Stimulated activated CD8-positive, alpha-beta memory T cell treated with anti-CD3 and anti-CD28 coated beads, Interleukin-4, amount 100 ng/mL, for 24 hours (primary cell): ENCODE results near the gene C14orf93.
A peak's percentile ranks its signal among the peaks of the same experiment; 100 is the strongest.
"Not testable (repeated sequence)": the region's sequence is repeated elsewhere in the genome, so short reads cannot be mapped to it uniquely, and the experiment has no call there.

Experiments used
- DNase-seq: peaks from one replicate; pipeline ENCODE4 v3.0.0-alpha.2; 2020; ENCODE audit warnings: low read depth

C14orf93 gene

DNA sequence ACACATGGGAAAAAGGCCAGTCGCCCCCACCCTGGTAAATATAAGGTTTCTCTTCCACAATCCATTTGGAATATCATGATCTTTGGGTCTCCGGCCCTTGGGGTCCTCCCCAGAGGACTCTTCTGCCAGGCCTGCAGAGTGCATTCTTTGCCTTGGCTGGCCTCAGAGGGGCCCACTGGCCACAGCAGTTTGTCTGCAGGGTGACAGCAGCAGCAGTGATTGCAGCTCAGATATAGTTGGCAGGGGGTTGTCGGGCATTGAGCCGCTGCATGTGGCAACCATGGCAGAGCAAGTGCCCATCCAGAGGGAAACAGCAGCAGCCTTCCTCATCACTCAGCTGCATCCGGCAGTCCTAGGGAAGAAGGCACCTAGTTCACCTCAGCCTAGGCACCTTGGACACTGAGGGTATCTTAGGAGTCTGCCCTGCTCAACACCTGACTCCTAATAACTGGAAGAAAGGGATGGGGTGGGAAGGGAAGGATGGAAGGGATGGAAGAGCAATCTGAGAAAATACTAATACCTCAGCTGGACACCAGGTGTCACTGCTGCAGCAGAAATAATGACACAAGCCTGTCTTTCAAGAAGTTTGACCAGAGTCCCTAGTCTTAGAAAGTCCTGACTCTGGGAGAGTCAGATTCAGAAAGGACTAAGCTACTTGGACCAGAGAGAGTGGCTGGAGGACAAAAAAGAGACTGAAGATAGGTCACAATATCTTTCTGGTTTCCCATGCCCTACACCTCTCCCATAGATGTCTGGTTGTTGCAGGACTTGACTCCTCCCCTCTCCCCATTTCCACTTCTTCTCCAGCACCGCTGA lies 36.5 kb downstream of the C14orf93 start:
- peak; percentile 6 for DNase-seq

DNA sequence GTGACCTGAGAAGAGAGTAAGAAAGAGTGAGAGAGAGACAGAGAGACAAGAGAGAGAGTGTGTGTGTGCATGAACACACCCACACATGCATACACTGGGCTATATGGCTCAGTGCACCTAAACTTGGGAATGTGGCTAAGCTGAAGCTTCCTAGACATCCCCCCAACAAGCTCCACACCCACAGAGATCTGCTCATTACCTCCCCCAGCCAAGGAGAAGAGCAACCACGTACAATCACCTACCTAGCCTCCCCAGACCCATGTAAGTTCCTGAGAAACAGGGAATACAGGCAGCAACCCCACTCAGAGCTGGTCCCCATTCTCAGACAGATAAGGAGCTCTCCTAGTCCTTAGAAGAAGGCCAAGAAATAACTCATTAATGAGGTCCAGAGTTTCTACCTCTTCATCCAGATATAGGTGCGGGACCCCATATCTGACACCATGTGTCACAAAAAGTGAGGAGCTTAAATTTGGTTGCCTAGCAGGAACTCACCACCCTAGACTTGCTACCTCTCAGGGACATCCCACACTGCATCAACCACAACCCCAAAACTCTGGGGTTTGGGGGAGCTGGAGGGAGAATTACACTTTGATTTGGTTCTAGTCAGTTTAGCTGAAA lies 37.5 kb downstream of the C14orf93 start:
- no peak for DNase-seq

GRCh38 chr14:22971152-22971551 lies 38.8 kb downstream of the C14orf93 start:
- DNase-seq, result no peak

GRCh38 chr14:22966783-22967269 lies 43.1 kb downstream of the C14orf93 start:
- no peak for DNase-seq

DNA sequence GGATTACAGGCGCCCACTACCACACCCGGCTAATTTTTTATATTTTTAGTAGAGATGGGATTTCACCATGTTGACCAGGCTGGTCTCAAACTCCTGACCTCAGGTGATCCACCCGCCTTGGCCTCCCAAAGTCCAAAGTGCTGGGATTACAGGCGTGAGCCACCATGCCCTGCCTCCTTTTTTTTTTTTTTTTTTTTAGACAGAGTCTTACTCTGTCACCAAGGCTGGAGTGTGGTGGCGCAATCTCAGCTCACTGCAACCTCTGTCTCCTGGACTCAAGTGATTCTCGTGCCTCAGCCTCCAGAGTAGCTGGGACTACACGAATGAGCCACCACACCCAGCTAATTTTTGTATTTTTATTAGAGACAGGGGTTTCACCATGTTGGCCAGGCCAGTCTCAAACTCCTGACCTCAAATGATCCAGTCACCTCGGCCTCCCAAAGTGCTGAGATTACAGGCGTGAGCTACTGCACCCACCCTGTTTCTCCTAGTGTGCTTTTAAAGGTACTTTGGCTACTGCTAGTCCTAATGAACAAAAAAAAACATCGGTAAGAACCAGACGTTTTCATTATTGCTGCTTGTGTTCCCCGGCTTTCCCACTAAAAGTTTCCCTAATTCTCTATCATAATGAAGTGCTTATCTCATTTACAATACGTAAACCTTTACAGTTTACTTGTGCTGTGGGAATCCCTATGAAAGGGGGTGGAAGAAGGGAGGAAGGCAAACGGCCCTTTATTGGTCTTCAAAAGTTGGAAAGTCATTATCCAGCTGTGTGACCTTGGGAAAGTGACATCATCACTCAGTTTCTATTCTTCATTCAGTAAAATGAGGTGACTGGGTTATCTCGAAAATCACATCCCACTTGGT lies 43.8 kb downstream of the C14orf93 start:
- not testable (repeated sequence) for DNase-seq

DNA sequence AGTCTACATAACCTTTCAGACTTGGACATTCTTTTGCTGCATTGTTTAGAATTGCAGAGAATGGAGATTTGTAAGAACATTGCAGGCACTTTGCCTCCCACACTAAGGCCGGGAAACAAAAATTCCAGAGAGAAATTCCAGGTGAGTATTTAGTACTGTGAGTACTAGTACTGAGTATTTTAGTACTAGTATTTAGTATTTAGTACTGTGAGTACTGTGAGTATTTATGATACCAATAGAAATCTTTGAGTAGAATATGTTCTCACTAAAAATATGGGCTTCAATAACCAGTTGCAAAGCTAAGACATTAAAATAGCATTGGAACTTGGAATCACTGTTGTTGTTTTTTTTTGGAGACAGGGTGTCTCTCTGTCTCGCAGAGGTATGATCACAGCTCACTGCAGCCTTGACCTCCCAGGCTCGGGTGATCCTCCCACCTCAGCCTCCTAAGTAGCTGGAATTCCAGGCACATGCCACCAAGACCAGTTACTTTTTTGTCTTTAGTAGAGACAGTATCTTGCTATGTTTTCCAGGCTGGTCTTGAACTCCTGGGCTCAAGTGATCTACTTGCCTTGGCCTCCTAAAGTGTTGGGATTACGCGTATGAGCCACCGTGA lies 47.8 kb downstream of the C14orf93 start:
- DNase-seq, result no peak

DNA sequence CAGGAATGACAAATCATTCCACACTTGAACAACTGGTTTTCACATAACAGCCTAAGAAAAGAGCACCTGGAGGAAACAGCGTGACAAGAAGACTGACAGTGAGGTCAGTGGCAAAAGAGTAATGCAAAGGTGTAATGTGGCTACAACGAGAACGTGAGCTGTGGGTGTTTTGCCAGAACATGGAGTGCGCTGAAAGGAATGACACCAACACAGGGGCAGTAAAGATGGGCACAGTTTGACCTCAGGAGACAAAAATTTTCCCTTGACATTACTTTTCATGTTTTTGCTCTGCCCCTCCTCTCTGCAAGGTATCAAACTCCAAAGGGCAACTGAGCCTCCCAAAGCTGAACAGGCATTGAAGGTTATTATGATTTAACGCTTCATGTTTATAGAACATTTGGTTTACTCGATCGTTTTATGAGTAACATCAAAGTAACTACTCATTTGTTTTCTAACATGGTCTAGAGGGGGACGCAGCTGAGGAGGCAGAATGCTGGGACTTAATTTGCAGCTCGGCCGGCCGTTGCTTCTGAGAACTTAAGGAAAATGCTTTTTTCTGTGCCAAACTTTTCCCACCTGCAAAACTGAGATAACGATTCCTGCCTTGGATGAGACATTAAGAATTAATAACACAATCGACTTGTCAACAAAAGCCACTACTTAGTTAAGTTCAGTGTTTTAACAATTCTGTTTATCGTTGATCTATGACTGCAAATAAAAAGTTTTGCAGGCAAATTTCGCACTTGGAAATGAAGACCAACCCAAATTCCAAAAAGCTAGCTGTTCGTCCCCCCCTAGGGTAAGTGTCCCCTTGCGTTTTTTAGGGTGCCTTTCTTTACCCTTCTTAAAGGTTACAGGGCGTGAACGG lies 54.0 kb downstream of the C14orf93 start:
- DNase-seq, result no peak

- no peak for DNase-seq
Measured at GRCh38 chr14:22952418-22952817, 57.5 kb downstream of the C14orf93 start.

DNA sequence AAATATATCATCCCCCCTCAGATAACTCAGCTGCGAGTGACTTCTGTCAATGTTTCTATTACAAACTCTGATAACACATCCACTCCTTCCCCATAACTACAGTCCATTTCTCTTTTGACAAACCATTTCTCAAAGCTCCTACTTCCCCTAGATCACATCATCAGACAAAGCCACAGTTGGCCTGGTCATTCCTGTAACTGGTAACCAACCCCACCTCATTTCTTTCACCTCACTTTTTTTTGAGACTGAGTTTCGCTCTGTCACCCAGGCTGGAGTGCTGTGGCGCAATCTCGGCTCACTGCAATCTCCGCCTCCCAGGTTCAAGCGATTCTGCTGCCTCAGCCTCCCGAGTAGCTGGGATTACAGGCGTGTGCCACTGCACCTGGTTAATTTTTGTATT lies 58.1 kb downstream of the C14orf93 start:
- DNase-seq, result not testable (repeated sequence)

GRCh38 chr14:22945642-22946041 lies 64.3 kb downstream of the C14orf93 start:
- DNase-seq, result no peak

DNA sequence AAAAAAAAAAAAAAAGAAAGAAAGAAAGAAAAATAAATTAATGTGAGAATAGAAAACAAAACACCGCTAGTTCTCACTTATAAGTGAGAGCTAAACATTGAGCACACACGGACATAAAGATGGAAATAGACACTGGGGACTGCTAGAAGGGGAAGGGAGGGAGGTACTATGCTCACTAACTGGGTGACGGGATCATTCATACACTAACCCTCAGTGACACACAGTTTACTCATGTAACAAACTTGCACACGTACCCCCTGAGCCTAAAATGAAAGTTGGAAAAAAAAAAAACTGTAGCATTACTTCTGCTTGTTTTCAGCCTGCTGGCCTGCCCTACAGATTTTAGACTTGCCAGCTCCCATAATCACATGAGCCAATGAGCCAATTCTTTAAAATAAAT lies 70.3 kb downstream of the C14orf93 start:
- DNase-seq, result no peak
